DND-41 (cell line): ENCODE data around the gene RIOK1.

ENCODE experiments used
- ATAC-seq: fragments of 200-7000 bp; cut with Tn5 transposase; 3 replicates; pipeline ENCODE4 v1.9.1; 2021; ENCODE audit warnings: low read depth; ENCODE audit not compliant: insufficient read depth
- DNase-seq: peaks from one replicate; pipeline ENCODE4 v3.0.0-alpha.2; 2020
- H2AFZ ChIP-seq: 2 replicates; pipeline ENCODE4 v1.6.0; 2012; ENCODE audit warnings: low read depth, low read length
- H3K27ac ChIP-seq: 2 replicates; pipeline ENCODE4 v1.5.1; 2012; ENCODE audit warnings: low read length, inconsistent platforms
- H3K27me3 ChIP-seq: fragments of 200-600 bp; sonication (generic); 2 replicates; pipeline ENCODE4 v1.6.0; 2012; ENCODE audit warnings: low read length, mild to moderate bottlenecking, inconsistent platforms; ENCODE audit not compliant: insufficient read depth, poor library complexity
- H3K36me3 ChIP-seq: 2 replicates; pipeline ENCODE4 v1.5.1; 2012; ENCODE audit warnings: low read length, inconsistent platforms; ENCODE audit not compliant: insufficient read depth
- H3K4me1 ChIP-seq: 2 replicates; pipeline ENCODE4 v1.5.1; 2012; ENCODE audit warnings: mild to moderate bottlenecking, low read length; ENCODE audit not compliant: insufficient read depth
- H3K4me2 ChIP-seq: 2 replicates; pipeline ENCODE4 v1.6.0; 2012; ENCODE audit warnings: mild to moderate bottlenecking, moderate library complexity, low read length, inconsistent platforms; ENCODE audit not compliant: insufficient read depth
- H3K4me3 ChIP-seq, 2 experiments: fragments of 200-600 bp in 1 of 2; shearing (Covaris generic) in 1 of 2; 2 replicates each; pipeline ENCODE4 v1.5.1; 2012 to 2016; ENCODE audit warnings: inconsistent platforms in 2 of 2, low read length in 2 of 2, mild to moderate bottlenecking in 2 of 2, low read depth in 1 of 2, moderate library complexity in 1 of 2
- H3K79me2 ChIP-seq: 2 replicates; pipeline ENCODE4 v1.6.0; 2012; ENCODE audit warnings: low read length, inconsistent platforms; ENCODE audit not compliant: insufficient read depth
- H3K9ac ChIP-seq: 2 replicates; pipeline ENCODE4 v1.6.0; 2012; ENCODE audit warnings: low read depth, mild to moderate bottlenecking, inconsistent platforms, low read length, moderate library complexity
- H3K9me3 ChIP-seq: 2 replicates; pipeline ENCODE4 v1.5.1; 2012; ENCODE audit warnings: low read length, moderate library complexity, mild to moderate bottlenecking, inconsistent platforms; ENCODE audit not compliant: insufficient read depth, severe bottlenecking
- H4K20me1 ChIP-seq: 2 replicates; pipeline ENCODE4 v1.6.0; 2012; ENCODE audit warnings: low read length; ENCODE audit not compliant: insufficient read depth
- CTCF ChIP-seq: IDR thresholded peaks from 2 replicates; pipeline ENCODE4 v1.5.1; 2012; ENCODE audit warnings: borderline replicate concordance, low read length, moderate library complexity, mild to moderate bottlenecking; ENCODE audit not compliant: poor library complexity, severe bottlenecking; ENCODE audit errors: extremely low read depth
- EZH2 ChIP-seq: IDR thresholded peaks from 3 replicates; pipeline ENCODE4 v1.6.1; 2012; ENCODE audit warnings: borderline replicate concordance, low read depth, mild to moderate bottlenecking, moderate library complexity, low read length, inconsistent platforms; ENCODE audit not compliant: severe bottlenecking

RIOK1 gene

GRCh38 chr6:7418238-7418905, 28.8 kb downstream of the RIOK1 start:
- Histone ChIP-seq H2AFZ (no peak overlapping the region), H4K20me1 (no peaks in the 10 kb centered on the region), H3K27me3 (no peaks in the 10 kb centered on the region), H3K27ac (no peak overlapping the region), H3K79me2 (no peaks in the 10 kb centered on the region), H3K9me3 (no peaks in the 10 kb centered on the region), H3K4me3 (no peak overlapping the region), H3K4me2 (no peak overlapping the region), H3K4me1 (no peaks in the 10 kb centered on the region), H3K9ac (no peak overlapping the region), H3K36me3 (peaks cover 54% of the 10 kb centered on the region)
- ATAC-seq (0 out of 3 replicates have a peak, but pooled peaks have one; percentile 19), DNase-seq (no peak)
- TF ChIP-seq EZH2 (no peak), CTCF (no peak)

GRCh38 chr6:7419065-7419464, 29.5 kb downstream of the RIOK1 start:
- DNase-seq (no peak), ATAC-seq (no peak)
- Histone ChIP-seq H3K36me3 (peaks cover 47% of the 10 kb centered on the region), H2AFZ (no peak overlapping the region), H3K27me3 (no peaks in the 10 kb centered on the region), H3K4me1 (no peaks in the 10 kb centered on the region), H3K79me2 (no peaks in the 10 kb centered on the region), H3K4me3 (no peak overlapping the region), H4K20me1 (no peaks in the 10 kb centered on the region), H3K9me3 (no peaks in the 10 kb centered on the region), H3K27ac (no peak overlapping the region), H3K9ac (no peak overlapping the region), H3K4me2 (no peak overlapping the region)
- no peak for TF ChIP-seq EZH2
- TF ChIP-seq CTCF = no peak

GRCh38 chr6:7421066-7421465, 31.5 kb downstream of the RIOK1 start:
- Histone ChIP-seq H4K20me1 (no peaks in the 10 kb centered on the region), H3K9me3 (no peaks in the 10 kb centered on the region), H3K4me3 (no peak overlapping the region), H3K9ac (no peak overlapping the region), H3K4me1 (no peaks in the 10 kb centered on the region), H3K27me3 (no peaks in the 10 kb centered on the region), H3K36me3 (peaks cover 27% of the 10 kb centered on the region; the same call in 1 of the 2 replicates), H3K79me2 (no peaks in the 10 kb centered on the region), H3K27ac (no peak overlapping the region), H3K4me2 (no peak overlapping the region), H2AFZ (no peak overlapping the region)
- TF ChIP-seq EZH2 (no peak), CTCF (no peak)
- ATAC-seq (no peak), DNase-seq (no peak)
